GDM1 (cell line): ENCODE measurements around the gene STK32C.

ENCODE experiments used
- DNase-seq: peaks from one replicate; lab custom pipeline; 2025; lab: John Stamatoyannopoulos, UW

The STK32C gene

DNA sequence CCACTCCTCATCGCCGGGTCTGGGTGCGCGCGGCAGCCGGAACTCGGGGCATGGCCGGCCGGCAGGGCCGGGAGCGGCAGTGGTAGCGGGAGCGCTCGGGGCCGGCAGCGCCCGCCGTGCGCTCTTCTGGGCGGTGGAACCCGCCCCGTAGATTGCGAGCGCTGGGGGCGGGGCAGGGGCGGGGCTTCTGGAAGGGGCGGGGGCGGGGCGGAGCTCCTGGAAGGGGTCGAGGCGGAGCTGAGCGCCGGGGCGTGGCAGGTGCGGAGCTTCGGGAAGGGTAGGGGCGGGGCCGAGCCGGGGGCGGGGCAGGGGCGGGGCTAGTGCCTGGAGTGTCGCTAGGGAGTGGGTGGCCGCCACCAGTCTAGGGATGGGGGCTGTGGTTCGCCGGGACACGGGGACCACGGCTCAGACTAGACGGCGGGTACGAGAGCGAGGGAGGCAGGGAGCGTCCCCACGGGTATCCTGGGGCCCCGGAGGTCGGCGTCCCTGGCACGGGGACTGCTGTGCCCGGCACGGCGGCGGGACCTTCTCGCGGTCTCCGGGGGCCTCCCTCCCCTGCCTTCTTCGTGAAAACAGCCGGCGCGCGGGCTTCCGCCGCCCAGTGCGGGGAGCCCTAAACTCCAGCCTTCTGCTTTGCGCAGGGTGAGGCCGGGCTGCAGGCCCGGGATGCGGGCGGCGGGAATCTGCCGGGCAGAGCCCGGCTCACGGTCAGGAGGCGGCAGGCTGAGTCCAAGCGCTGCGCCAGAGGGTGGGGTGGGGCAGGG lies at the start of gene STK32C:
TSS of gene STK32C (minus strand) at position 128 of the 764 bp plus-strand sequence. CDS start at position 11, 117 bp downstream.
- peak; percentile 71 for DNase-seq

DNA sequence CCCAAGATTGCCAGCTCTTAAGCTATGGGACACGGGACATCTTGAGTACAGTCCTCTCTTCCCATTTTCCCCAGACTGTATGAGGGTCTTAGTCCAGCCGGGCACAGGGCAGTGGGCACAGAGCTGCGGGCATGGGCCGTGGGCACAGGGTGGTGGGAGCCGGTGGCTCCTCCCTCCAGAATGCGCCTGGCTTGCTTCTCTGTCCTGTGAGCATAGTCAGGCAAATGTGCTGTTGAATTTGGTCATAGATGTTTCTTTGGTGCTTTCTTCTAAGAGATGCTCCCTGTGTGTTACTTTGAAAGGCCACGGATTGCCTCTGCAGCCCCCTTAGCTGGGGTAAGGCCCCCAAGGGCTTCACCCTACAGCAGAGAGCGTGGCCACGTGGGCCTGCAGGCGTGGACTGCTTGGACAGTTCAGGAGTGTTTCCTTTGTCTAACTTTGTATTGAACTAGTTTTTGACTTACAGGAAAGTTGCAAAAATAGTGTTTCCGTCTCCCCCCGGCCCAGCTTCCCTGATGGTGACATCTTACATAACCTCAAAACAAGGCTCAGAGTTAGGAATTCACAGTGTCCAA lies 49.0 kb upstream of the STK32C start:
- DNase-seq, result no peak

DNA sequence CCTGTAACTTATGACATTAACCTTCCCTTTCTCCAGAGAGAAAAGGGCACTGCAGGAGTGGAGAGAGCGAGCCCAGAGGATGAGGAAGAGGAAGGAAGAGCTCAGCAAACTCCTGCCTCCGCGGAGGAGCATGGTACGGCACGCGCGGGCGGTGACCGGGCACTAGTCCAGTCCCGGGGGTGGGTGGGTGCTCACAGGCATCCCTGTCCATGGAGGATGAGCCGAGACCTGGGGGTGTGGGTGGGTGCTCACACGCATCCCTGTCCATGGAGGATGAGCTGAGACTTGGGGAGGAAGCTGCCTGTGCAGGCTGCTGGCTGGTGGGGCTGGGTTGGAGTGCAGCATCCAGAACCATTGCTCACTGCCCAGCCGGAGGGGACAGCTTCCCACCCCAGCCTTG lies 48.0 kb upstream of the STK32C start:
- no peak for DNase-seq

DNA sequence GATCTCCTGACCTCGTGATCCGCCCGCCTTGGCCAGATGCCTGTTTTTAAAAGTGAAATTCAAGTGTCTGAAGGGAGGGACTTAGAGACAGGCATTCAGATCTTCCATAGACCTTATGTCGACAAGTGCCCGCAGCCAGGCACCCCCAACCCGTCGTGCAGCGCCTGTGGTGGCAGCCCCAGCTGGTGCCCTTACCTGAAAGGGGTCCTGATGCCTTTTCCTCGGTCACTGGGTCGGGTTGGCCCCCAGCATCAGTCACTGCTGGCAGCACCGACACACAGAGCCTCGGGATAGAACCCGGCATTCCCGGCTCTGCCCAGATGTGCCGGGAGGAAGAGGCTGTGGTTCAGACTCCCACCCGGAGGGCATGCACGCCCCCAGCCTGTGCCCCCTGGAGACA lies 47.5 kb upstream of the STK32C start:
- DNase-seq, result no peak

DNA sequence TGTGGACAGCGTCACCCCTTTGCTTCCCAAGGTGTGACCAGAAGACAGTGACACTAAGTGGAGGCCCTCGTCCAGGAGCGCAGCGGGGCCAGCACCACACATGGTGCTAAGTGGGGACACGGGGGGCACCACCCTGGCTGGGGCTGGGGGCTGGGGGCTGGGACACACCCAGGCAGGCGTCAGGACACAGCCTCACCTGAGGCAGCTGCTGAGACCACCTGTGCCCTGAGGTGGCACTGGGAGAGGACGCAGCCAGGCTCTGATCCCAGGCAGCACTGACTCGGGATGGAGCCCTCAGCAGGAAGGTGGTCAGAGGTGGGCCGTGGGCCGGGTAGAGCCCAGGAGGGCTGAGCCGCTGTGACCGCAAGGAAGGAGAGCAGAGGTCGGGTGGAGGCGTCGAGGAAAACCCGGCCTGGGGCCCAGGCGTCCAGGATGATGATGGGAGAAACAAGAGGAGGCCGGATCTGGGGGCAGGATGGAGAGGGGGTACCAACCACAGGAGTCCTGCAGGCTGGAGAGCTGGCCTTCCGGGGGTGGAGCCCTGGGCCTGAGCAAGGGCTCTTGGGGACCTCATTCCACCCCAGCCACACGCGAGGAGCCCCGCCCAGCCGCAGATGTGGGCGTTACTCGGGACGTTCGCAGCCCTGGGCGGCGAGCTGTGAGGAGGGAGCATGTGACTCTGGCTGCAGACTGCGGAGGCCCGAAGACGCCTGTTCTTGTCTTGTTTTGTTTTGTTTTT lies 46.8 kb upstream of the STK32C start:
- no peak for DNase-seq

DNA sequence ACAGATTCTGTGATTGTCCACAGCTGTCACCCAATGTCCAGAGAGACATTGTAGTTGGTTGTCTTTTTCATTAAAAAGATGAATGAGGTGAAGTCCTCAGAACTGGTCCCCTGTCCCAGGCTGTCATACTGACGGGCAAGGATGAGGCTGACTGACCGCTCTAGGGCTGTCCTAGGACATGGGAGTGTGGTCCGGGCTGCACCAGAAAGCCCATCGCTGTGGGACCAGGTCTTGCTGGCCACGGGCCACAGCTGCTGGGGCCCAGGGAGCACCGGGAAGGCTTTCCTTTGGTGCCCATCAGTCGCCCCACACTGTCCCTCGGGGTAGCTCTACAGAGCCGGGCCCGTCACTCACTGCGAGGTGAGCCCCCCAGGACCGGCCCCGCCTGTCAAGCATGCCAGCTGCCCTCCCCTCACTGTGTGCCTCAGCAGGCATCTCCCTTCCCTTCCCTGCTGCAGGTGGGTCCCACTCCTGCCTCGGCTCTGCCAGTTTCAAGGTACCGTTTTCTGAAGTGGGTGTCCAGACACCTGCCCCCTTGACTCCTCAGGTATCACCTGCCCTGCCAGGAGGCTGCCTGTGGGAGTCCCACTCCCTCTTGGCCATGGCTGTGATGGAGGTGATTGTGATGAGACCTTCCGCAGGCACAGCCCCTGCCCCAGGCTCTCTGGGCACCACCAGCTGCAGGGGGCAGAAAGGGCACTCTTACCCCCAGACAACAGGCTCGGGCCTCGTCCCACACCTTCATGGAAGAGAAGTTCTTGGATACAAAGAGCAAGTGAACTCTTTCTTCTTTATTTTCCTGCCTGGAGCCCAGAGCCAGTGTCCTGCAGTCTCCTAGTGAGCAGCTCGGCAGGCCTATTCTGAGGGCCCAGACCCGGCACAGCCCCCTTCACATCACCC lies 46.0 kb upstream of the STK32C start:
- DNase-seq, result no peak

DNA sequence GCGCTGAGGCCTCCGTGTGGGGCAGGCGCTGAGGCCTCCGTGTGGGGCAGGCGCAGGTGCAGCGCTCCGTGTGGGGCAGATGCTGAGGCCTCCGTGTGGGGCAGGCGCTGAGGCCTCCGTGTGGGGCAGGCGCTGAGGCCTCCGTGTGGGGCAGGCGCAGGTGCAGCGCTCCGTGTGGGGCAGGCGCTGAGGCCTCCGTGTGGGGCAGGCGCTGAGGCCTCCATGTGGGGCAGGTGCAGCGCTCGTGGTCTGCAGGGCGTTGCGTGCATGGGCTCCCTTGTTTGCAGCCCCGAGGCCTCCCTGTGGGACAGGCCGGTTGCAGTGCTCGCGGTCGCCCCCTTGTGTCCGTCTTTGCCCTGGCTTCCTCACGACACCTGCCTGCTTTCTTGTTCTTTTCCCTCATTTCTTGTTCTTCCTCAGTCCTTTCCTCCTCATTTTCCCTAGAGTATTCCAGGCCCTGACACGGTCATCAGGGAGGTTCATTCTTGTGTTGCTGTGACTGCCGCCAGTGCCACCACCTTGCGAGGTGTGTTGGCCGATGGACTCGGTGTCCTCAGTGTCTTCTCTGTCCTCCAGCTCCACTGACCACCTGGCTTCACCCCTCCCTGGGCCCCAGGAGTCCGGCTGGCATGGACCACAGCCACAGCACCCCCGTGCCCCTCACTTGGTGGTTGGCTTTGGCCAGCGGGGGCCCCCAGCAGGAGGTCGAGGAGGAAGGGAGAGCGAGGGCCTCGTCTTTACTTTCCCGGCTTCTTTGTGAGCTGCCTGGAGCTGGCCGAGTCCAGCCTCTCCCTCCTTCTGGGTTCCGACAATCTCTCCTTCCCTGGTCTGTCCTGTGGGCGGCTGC lies 44.9 kb upstream of the STK32C start:
- DNase-seq, result peak; percentile 30

DNA sequence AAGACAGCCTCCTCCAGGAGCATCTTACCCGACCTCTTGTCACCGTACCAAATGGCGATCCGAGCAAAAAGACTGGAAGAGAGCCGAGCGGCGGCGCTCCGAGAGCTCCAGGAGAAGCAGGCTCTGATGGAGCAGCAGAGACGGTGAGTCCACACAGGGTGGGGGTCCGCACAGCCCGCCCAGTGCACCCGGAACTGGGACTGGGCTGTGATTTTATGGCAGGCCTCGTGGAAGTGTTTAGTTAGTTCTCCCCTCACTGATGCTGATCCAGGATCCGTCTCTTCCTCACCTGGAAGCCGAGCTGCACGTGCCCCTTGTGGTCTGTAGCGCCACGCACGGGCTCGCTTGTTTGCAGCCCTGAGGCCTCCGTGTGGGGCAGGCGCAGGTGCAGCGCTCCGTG lies 43.9 kb upstream of the STK32C start:
- DNase-seq, result no peak

DNA sequence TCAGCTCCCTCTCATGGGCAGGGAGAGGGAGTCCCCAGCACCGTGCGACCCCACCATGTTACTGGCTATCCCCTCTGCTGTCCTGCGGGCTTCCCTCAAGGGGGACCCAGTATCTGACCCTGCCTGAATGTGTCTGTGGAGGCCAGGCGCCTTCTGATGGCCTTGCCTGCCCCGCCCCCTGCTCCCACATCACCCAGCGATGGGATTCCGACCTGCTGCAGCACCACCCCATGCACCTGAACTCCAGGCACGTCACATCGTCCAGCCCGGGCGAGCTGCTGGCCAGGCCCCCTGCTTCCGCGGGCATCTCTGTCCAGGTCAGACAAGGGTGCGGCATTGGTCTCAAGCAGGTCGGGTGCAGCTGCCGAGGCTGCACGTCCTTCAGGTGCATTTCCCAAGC lies 43.2 kb upstream of the STK32C start:
- no peak for DNase-seq

DNA sequence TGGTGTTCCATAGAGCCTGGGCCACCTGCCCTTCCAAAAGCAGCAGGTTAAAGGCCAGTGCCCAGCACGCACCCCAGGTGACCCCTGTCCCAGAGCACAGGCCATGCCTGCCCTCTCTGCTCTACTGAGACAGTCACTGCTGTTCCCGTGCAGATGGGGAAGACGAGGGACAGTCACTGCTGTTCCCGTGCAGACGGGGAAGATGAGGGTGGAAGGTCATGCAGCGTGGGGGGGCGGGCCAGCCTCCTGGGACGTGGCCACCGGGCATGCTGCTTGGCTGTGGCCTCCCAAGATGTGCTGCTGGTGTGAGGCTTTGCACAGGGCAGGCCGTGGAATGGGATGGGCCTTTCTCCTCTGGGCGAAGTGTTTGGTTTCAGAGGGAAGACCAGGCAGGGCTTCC lies 42.6 kb upstream of the STK32C start:
- DNase-seq, result no peak

DNA sequence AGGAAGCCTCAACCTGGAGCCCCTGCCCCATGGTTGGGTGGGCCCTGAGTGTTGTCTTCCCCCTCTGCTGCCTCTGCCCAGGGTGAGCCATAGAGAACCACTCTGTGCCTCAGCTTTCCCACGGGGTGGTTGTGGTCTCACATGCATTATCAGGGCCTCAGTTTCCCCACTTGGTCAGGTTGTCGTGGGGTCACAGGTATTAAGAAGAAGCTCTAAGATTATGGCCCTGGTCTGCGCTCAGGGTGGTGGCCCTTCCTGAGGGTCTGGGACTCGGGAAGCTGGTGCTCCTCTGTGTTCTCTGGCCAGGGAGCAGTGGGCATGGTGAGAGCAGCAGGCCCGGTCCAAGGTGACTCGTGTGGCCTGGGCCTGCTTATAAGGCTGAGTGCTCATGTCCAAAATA lies 42.0 kb upstream of the STK32C start:
- DNase-seq, result no peak

DNA sequence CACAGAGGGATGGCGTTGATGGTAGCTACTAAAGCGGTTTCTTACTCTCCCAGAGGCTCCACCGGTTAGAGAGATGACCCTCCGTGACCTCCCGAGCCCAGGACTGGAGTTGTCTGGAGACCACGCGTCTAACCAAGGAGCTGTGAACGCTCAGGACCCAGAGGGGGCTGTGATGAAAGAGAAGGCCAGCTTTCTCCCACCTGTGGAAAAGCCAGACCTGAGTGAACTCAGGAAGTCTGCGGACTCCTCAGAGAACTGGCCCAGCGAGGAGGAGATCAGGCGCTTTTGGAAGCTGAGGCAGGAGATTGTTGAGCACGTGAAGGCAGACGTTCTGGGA lies 40.1 kb upstream of the STK32C start:
- no peak for DNase-seq

DNA sequence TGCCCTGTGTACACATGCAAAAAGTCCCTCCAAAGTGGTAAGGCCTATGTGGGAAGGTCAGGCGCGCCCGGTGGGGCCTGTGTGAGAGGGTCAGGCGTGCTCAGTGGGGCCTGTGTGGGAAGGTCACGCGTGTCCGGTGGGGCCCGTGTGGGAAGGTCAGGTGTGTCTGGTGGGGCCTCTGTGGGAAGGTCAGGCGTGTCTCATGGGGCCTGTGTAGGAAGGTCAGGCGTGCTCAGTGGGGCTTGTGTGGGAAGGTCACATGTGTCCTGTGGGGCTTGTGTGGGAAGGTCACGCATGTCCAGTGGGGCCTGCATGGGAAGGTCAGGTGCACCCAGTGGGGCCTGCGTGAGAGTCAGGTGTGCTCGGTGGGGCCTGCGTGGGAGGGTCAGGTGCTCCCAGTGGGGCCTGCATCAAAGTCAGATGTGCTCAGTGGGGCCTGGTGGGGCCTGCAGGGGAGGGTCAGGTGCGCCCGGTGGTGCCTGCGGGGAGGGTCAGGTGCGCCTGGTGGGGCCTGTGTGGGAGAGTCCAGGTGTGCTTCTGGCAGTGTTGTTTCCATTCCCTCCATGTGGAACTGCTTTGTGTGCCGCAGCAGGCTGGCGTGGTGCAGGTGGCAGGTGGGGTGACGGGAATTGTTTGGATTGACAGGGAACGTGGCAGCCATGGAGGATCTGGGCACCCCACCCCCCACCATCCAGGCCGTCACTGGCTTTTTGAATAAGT lies 39.6 kb upstream of the STK32C start:
- DNase-seq, result no peak

DNA sequence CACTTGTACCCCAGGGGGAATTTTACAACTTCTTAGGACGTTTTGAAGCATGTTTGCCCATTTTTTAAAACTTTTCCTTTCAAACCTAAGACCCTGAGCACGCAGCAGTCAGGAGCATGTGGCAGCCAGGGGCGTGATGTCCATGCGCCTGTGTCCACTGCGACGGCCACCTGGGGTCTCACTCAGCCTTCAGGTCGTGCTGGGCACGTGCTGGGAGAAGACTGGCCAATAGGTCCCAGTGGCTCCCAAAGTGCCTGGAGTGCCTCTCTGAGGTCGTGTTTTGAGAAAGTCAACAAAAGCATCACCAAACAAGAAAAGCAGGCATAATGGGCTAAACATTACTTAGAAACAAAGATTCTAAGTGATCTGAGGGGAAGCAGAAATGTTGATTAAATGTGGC lies 39.1 kb upstream of the STK32C start:
- no peak for DNase-seq

DNA sequence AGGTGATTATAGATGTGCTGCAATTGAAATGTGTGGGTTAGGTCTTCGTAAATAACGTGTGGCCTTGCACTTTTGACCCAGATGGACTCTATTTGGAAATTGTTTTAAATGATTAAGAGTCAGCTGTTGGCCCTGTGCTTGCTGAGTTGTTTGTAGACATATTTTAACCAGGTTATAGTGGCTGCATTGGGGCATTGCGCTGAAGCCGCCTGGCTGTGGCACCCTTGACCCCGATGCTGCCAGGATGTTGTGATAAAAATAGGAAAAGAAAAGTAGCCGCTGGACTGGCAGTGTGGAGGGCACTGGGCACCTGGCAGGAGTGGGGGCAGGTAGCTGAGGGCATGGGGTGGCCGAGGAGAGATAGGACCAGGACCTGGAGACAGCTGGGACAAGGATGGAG lies 37.6 kb upstream of the STK32C start:
- no peak for DNase-seq

DNA sequence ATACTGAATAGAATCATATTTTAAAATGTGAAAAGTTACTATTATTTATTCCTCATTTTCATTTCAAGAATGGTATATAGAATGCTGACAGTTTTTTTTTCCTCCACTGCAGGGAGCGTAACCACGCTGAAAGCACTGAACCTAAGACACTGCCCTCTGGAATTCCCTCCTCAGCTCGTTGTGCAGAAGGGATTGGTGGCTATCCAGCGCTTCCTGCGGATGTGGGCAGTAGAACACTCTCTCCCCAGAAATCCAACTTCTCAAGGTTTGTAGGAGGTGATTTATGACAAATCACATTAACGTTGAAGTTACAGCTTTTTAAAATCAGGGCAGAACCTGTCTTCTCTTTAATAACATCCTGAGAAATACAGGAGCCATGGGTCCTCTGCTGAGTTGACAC lies 36.6 kb upstream of the STK32C start:
- no peak for DNase-seq

DNA sequence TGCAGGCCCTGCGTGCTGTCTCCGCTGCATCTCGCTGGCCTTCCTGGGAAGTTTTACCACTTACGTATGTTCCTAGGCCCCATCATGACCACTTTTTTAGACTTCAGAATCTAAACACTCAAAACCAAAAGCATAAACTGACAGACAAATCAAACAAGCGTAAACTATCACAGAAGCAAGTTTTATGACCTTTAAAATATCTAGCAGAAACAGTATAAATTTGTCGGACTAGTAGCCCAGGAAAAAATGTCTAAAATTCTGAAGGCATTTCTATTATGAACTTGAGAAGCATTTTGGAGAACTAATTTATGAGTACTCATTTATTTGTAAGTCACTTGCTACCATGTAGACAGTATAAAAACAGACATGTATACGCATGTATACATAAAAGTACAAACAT lies 34.8 kb upstream of the STK32C start:
- DNase-seq, result no peak

DNA sequence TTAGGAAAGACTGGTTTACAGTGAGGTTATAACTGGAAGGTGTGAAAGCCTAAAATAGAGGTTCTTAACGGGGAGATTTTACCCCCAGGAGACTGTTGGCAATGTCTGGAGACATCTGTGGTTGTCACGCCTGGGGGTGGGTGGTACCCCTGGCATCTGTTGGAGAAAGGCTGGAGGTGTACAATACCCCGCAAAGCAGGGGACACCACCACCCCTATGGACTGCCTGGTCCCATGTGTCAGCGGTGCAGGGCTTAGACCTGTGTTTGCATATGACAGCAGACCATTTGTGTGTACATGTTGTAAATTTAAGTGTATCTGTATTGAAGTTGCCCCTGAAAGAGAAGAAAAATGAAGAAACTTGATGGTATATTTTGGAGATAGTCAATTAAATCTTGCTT lies 34.0 kb upstream of the STK32C start:
- no peak for DNase-seq

DNA sequence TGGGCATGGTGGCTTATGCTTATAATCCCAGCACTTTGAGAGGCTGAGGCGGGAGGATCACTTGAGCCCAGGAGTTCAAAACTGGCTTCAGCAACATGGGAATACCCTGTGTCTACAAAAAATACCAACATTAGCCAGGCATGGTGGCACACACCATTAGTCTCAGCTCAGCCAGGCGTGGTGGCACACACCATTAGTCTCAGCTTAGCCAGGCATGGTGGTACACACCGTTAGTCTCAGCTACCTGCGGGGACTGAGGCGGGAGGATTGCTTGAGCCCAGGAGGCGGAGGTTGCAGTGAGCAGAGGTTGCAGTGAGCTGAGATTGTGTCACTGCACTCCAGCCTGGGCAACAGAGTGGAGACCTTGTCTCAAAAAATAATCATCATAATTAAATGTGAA lies 33.3 kb upstream of the STK32C start:
- DNase-seq, result no peak

DNA sequence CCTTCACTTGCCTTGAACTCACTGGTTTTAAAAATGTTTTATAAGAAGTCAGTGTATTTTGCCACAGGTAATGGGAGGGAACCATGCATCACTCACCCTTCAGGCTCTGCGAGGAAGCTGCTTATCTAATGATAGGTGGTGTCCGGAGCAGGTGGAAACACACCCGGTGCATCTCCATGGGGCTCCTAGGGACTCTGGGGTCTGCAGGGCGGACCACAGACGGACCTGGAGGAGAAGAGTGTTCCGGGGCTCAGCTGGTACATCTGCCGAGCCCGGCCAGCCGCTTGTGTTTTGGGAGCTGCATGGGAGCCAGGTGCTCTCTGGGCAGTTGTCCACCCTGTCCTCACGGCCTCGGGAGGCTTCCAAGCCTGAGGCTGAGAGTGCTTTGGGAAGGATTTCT lies 31.5 kb upstream of the STK32C start:
- no peak for DNase-seq

DNA sequence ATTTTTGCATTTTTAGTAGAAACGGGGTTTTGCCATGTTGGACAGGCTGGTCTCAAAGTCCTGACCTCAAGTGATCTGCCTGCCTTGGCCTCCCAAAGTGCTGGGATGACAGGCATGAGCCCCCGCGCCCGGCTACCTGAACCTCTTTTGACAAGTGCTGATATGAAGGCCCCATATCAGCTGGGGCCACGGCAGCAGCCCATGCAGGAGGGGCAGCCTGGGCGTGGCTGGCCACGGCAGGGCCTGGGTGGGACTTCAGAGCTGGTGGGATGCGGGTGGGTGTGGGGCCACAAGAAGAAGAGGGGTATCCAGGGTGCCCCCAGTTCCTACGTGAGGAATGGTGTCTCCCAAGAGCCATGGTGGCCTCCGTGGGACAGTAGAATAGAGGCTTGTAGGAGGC lies 31.1 kb upstream of the STK32C start:
- DNase-seq, result no peak
